ENCODE measurements around the gene ADAMTS12.

Gene ADAMTS12

DNA sequence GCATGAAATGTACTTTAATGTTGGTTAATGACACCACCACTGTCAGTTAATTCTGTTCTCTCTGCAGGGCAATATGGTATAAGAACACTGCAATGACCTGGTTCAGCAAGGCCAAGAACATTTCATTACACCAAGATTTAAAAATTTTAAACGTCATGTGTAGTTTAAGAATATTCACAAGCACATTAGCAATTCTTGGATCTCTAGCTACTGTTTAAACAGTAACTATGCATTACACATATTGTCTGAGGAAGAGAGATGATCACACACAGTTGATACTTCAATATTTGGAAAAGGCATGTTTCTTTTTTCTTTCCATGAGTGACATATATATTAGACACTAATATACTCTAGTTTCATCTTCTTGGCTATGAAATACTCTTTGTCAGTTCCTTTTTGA, 143.0 kb downstream of the ADAMTS12 start:
- DNase-seq = no peak

DNA sequence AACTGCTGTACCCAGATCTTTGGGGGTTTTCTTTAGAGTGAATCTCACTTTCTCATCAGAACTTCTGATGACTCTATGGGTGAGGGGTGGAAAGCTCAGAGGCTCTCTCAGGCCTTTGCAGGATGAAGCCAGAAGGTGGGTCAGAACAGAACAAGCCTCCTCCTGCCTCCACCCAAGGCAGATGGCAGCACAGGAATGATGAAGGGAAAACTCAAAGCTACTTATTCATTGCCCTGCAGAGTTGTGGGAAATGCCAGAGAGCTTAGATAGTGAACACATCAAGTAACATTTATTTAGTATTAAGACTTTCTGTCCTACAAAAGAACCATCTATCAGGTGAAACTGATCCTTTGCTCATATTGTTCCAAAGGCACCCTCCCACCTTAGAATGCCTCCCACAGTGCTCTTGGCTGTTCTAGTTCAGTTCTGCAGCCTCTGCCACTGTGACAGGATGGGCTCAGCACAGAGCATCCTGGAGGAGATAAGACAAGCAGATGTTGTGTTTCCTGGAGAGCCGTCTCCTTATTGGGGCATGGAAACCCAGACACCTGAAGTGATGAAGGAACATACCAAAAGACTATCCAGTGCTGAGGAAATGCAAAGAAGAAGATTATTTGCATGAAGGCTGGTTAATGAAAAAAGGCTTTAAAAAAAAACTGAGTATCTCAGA, 146.6 kb downstream of the ADAMTS12 start:
- DNase-seq = no peak

DNA sequence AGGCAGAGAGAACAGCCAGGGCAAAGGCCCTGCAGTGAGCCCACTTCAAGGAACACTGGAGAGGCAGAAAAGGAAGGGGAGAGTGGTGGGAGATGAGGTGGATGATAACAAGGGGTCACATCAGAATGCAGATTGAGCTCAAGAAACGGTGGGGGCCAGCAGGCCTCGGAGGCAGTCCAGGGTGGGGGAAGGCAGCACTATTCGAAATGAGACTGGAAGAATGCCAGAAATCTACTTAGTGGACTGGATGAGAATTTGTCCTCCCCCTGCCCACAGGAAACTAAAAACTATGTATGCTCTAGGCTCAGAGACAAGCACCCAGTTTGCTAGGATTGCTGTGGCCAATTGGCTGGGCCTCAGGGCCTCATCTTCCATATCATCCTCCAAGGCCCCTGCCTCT, 148.7 kb downstream of the ADAMTS12 start:
- no peak for DNase-seq

DNA sequence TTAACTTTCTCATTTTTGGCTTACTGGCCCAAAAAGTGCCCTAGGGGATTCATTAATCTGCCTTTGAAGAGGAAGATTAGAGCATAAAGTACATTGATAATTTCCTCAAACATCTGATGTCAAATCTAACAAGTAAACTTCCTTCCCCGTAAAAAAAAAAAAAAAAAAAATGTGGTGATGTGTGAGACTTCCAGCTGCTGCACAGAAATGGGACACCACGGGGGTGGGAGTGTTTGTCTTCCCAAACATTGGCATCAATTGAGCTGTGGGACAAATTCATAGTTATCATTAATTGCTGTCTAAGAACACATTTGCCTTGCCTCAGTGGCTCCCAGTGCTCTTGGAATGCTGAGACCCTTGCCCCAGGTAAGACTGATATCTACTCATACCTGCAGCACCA, 149.6 kb downstream of the ADAMTS12 start:
- no peak for DNase-seq

DNA sequence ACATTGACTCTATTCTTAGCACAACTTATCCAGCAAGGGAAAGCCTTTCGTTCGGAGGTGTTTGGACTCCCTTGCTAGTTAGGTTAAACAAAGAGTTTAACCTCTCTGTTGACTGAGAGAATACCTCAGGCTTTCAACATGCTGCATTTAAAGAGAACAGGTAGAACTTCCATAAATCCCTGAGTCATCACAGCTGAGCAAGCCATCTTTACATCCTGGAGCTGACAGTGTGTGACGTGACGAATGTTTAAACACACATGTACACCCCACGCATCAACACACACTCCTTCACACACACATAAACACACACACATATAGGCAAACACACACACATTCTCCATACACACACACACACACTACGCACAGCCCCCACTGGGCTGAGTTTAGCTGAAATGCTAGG, 152.8 kb downstream of the ADAMTS12 start:
- no peak for DNase-seq

DNA sequence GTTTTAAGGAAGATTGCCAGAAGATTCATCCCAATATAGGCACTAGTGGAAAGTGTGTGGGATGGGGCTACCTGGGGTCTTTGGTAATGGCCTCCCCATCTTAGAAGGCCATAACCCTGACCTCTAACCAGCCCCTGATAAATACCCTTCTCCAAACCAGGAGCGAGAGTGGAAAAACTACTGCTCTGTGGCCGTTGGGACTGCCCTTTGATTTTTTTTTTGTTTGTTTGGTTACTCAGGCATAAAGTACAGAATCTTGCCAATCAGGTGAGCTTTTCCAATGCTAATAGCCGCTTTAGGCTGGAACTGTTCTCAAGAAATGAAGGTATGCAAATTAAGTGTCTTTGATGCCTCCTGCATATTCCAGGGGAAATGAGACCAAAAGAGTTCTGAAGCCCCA, 153.7 kb downstream of the ADAMTS12 start:
- no peak for DNase-seq

DNA sequence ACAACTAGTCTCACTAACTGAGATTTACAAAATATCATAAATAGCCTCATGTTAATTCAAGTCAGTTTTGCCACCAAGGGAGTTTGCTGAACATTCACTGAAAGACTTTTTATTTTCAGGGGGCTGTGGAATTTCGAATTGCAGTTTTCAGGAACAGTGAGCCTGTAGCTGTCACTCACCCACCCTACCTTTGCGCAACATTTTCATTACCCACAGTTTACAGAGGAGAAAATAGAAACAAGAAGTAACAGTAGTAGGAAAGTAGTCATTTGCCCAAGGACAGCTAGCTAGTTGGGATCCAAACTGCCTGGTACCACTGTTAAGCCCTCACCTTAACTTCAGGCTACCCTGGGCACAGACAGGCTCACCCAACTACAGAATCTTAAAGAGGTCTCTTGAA, 154.1 kb downstream of the ADAMTS12 start:
- DNase-seq = no peak

DNA sequence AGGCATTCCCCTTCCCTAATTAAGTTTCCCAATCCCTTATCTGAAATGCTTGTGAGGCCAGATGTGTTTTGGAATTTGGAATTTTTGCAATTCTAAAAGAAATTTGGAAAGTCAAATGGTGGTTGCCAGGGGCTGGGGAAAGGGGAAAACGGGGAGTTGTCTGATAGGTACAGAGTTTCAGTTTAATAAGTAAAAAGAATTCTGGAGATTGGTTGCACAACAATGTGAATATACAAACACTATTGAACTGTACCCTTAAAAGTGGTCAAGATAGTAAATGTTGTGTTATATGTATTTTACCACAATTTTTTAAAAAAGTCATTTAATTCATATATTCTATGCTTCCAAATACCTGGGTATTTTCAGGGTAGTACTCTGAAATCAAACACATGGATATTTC, 154.5 kb downstream of the ADAMTS12 start:
- no peak for DNase-seq

DNA sequence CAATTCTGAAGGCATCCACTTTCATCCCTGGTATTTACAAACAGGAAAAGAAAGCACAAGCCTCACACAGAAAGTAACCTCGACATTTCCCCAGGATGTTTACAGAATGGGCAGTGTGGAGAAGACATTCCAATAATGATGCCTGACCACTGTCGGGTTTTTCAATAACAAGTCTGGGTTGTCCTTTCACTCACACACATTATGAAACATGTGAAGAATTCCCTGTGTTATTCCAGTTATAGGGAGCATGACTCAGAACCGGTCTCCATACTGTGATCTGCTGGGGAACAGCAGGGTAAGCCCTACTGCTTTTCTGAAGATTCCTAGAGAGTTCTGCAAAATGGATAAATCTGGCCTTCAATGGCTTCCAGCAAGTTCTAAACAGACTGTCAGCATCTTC, 155.3 kb downstream of the ADAMTS12 start:
- no peak for DNase-seq

DNA sequence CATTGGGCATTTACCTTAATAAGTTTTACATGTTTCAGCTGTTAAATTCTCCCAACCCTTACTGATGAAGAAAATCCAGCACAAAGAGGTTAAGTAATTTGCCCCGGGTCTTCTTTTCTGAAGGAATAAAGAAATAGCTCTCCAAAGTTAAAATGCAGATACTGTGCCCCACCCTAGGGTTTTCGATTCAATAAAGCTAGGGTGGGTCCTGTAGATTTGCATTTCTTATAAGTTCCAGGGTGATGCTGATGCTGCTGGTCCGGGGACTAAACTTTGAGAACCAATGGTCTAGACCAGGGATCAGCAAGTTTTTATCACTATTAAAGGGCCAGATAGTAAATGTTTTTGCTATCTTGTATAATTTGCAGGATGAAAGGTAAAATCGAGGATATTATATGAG, 156.7 kb downstream of the ADAMTS12 start:
- DNase-seq = no peak

DNA sequence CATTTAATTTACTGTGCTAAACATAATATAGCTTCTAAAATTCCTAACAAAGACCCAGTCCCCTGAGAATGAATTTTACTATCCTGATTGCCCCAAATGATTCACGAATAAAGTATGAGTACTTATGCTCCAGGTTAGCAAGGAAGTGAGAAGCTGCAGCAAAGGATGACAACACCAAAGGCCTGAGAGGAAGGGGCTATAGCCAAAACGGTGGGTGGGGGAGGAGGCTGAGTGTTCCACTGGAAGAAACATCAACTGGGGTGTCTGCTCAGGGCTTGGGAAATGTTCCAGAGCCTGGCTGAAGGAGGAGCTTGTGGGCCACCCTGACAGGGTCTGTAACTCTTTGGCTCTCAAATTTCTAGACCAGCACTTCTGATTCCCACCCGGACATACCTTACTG, 157.3 kb downstream of the ADAMTS12 start:
- no peak for DNase-seq

DNA sequence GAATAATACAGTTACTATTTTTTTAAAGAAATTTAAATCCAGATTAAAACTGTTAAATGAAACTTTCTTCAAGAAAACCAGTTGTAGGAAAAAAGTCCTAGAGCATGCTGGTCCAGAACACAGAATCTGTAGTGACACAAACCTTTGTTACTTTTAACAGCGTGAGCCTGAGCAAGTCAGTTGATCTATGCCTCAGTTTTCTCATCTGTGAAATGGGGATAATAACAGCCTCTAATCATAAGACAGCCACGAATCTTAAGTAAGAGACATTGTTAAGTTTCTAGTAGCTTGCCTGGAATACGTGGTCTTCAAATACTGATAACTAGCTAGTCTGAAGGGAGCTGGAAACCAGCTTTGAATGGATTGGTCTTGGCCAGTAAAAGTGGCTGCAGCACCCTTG, 158.6 kb downstream of the ADAMTS12 start:
- no peak for DNase-seq

DNA sequence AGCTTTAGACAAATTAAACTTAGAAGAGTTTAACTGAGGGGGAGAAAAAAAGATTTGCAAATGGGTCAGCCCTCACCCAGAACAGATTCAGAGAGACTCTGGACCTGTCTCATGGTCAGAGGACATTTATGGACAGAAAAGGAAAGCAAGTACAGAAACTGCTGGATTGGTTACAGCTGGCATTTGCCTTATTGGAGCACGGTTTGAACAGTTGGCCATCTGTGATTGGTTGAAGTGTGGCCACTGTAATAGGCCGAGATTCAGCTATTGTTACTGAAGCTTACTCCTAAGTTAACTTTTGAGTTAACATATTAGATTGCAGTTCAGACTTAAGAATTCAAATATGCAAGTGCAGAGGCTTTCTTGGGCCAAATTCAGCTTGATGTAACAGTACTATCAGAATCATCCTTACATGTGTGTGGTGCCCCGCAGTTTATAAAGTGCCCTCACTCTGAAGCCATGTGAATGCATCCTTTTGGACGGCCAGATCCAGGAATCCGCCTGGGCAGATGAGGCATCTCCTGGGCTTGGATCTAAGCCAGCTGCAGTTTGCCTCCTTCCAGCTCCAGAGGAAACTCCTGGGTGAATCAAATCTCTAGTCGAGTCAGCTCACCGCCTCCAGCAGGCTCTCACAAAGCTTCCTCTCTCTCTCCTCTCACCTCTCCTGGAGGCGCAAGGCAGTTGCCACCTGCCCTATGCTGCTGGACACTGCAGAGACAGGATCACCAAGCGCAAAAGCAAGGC, 165.2 kb downstream of the ADAMTS12 start:
- no peak for DNase-seq

DNA sequence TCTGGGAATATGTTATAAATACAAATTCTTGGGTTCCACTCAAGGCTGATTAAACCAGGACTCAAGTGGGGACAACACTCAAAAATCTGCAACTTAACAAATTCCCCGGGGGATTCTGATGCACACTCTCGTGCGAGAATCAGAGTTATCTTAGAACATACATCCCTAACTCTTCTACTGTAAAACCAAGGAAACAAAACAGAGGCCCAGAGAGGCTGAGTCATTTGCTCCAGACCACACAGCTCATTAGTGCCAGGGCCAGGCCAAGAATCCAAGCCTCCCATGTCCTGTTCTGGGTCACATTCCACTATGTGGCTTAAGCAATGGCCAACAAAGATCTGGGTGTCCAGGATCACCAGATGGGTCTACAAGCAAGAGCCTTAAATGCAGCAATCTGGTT, 166.0 kb downstream of the ADAMTS12 start:
- DNase-seq = no peak

DNA sequence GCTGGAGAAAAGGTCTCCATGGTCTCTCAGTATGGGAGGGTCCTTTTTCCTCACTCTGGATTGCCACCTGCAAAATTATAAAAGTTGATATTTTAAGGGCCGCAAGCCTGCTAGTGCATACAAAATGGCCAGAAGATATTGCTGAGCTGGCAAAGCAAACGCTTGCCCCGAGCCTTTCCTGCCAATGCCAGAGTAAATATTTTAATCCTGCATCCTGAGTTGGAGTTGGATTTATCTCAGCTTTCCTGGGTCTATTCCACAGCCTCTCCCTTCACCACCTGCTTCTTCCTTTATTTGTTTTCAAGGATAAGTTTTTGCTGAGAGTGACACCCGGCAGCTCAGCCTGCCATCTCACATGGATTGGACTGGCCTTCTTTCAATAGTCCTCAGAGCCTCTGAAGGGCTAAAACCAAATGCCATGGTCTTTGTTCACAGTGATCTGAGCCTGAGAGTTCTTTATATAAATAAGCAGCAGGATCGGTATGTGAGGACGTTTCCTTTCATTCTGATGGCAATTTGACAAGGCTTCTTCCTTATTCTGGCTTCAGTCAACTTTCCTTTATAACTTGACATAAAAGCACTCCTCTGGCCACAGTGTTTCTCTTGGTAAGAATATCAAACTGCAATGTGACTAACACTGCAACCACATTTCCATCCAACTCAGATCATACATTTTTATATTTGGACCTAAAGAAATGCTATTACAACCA, 170.1 kb downstream of the ADAMTS12 start:
- DNase-seq = no peak

DNA sequence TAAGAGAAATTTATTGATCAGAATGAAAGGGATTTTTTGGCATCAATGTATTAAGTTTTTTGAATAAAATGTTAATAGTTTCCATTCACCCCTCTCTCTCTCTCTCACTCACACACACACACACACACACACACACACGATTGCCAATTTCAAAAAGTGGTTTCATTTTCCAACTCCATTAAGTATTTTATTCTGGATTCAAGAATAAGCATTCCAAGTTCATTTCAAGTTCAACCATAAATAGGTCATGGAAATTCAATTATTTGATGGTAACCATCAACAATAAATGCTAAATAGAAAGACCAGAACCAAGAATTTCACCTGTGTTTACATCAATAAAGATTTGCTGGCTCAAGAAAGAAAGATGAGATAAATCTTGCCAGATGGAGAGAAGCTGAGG, 171.6 kb downstream of the ADAMTS12 start:
- DNase-seq = no peak

DNA sequence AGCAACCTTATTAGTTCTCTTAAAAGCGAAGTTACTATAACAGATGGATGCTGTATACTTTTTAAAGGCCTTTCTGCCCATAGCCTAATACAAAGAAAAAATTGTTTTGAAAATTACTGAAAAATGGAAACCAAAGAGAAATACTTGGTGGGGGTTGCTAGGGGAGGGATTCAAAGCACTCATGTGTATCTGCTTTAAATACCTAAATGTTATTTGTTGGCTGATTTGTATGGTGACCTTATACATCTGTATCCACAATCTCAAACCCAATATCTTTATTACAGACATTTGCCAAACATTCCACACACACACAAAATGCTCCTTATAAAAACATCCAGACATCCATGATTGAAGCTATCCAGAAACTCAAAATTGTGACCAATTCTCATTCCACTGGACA, 172.0 kb downstream of the ADAMTS12 start:
- no peak for DNase-seq

DNA sequence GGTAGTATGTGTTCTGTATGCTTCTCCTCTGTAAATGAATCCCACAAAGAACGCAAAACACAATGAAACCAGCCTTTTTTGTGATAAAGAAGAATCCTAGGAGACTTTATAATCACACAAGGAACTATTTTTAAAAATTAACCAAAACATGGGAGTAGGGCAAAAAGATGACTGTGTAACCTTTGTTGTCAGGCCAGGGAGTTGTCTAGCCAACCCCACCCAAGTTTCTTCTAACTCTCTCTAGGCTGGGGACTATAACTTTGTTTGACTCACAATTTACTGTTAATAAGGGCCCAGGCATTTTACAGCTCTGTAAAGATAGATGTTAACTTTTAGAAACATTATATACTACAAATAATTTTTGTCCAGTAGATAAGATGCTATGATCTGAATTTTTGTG, 176.1 kb downstream of the ADAMTS12 start:
- no peak for DNase-seq

DNA sequence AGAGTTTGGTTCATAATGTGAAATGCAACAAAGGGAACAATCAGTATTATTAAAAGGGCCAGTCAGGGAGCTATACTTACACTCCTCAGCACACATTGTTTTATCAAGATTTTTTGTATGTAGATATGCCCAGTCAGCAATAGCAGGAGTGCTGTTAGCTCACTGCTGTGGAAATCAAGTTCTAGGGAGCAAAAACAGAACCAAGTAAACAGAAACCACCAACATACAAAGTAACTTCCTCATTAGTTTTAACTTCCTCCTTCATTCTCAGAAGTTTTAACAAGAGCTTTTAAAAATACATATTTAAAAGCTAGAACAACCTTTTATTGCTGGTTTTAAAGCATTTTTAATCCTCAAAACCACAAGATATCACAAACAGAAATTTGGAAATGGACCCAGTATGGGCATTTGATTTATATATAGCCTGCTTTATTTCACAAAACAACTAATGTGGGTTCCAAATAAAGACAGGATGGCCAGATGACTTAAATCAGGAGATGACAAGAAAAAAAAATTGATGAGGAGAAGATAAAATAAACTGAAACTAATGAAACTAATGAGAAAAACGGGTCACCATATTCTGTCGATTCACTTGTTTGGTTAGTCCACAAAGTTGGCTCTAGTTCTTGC, 178.5 kb downstream of the ADAMTS12 start:
- DNase-seq = no peak

DNA sequence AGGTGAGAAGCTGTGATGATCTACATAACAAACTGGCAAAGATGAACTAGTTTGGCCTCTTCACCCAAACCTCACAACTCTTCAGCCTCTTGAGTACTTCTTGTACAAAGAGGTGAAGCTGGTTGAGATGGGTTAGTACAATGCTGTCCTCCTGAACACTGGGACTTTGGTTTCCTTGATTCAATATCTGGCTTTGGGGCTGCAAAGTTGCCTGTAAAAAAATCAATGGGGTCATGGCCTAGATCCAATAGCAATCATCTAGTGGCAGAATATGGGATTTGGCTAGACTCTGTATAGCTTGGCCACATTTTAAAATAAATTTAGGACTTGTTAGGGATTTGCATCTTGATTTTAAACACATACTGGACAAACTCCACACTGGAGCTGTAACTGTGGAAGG, 179.1 kb downstream of the ADAMTS12 start:
- no peak for DNase-seq

DNA sequence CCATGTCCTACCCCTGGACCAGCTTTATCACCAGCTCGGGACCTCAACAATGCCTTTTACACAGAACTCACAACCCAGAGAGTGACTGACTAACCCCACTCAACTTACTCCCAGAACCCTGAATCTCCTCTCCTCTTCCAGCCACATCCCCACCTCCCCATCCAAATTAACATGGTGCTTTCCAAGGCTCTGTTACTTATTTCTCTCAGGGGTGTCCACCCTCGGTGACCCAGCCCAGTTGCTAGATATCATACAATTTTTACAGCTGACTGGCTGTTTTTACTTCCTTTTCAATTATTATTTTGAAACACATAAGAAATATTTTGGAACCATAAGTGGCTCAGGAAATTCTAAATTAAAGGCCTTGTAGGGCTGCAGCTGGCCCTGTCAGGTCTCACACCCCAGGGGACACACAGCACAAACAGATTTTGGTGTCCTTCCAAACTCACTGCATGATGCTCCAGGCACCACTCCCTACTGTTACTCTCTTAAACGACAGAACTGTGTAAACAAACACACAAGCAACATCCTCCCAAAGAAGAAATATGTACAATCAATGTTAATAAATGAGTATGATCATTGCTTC, 180.6 kb downstream of the ADAMTS12 start:
- DNase-seq = no peak

DNA sequence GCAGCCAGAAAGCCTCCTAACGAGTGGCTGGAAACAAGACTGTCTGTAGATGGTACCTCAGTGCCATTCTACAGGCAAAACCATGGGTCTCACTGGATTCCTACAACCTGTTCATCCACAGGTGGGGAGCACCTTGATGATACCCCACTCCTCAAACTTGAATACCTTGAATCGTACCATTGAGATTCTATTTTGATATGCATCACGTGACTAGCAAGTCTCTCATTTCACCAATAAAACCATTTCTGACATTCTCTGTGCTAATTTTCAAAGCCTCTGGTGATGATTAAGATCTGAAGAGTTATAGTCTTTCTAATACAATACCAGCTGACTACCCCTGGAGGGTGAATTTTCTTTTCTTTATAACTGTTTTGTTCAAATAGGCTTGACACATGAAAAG, 188.9 kb downstream of the ADAMTS12 start:
- DNase-seq = no peak

DNA sequence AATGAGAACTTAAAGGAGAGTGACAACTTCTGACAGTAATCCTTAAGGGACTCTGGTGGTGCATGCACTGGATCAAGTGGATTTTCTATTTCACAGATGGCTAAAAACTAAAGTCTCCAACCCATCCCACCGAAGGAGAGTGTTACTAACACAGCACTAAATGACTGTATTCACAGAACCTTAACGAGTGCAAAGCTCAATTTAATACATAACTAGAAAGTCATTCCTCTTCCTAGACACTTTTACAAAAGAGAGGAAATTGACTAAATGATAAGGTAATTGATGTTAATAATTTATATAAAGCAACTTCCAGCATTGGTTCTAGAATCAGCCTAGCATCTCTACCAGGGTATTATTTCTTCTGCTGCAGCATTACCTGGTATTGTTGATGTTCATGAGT, 189.8 kb downstream of the ADAMTS12 start:
- DNase-seq = no peak
